Ascending aorta (tissue), 2 donors: ENCODE results near the gene KIAA1549. TPM values are rescaled to one million over a fixed set of nuclear protein-coding genes. Genes with fewer than 3 reads are reported as not detected.

ENCODE experiments used
- DNase-seq, 2 donors: peaks; one replicate each; pipeline ENCODE4 v3.0.0-alpha.2; 2019; ENCODE audit warnings: low spot score in 2 of 2
- H3K27ac ChIP-seq, 2 donors: fragments of 200-600 bp; sonication (generic); one replicate each; pipeline ENCODE4 v1.5.1; 2016 to 2017; ENCODE audit warnings: mild to moderate bottlenecking in 1 of 2
- H3K27me3 ChIP-seq: fragments of 200-600 bp; sonication (generic); one replicate; pipeline ENCODE4 v1.5.1; 2017
- H3K36me3 ChIP-seq, 2 donors: fragments of 200-600 bp; sonication (generic); one replicate each; pipeline ENCODE4 v1.5.1; 2016
- H3K4me1 ChIP-seq, 2 donors: fragments of 200-600 bp; sonication (generic); one replicate each; pipeline ENCODE4 v1.5.1; 2016 to 2017; ENCODE audit warnings: mild to moderate bottlenecking in 1 of 2
- H3K4me3 ChIP-seq, 2 donors: fragments of 200-600 bp; sonication (generic); one replicate each; pipeline ENCODE4 v1.5.1; 2016 to 2017; ENCODE audit warnings: mild to moderate bottlenecking in 1 of 2
- H3K9me3 ChIP-seq, 2 donors: fragments of 200-600 bp; sonication (generic); one replicate each; pipeline ENCODE4 v1.5.1; 2016
- intact Hi-C: fragments of 100-400 bp; cut with DNase I; formaldehyde crosslinking; loops from one replicate; pipeline ENCODE4 v1.15.1; 2023
- total RNA-seq: library from RNA; depleted of rRNA; stranded (reverse); fragments of >200 nt; gene quantifications from one replicate; pipeline ENCODE4 v1.1.0, GENCODE V29; 2016
- TF ChIP-seq, protein P1 (sequence below), 3 experiments: fragments of 200-600 bp in 2 of 3; fragments of 450-650 bp in 1 of 3; sonication (generic) in 2 of 3; IDR thresholded peaks; one replicate each; pipeline ENCODE4 v1.5.1; 2016 to 2019; ENCODE audit warnings: antibody characterized with exemption in 3 of 3, mild to moderate bottlenecking in 1 of 3, moderate library complexity in 1 of 3

The KIAA1549 gene
- total RNA-seq, 1 donor from 2014 or later = 0.11 TPM

DNA sequence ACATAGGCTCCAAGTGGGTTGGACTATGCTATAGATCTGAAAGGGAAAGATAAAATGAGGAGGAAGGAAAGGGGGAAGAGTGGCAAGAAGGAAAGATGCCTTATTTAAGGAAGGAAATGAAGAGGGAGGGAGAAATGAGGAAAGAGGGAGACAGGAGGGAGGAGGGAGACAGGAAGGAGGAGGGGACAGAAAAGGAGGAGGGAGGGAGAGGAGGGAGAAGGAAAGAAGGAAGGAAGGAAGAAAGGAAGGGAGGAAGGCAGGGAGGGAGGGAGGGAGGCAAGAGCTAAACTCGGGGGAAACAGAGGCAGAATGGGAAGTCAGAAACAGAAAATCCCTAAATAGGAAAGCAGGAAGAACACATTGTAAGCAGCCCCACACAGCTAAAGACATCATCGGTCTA is 67.4 kb downstream of the KIAA1549 start:
- H3K27me3 ChIP-seq = no peaks in the 10 kb centered on the region
- no peaks in the 10 kb centered on the region for H3K9me3 ChIP-seq
- H3K36me3 ChIP-seq = no peaks in the 10 kb centered on the region
- TF ChIP-seq, protein P1, sequence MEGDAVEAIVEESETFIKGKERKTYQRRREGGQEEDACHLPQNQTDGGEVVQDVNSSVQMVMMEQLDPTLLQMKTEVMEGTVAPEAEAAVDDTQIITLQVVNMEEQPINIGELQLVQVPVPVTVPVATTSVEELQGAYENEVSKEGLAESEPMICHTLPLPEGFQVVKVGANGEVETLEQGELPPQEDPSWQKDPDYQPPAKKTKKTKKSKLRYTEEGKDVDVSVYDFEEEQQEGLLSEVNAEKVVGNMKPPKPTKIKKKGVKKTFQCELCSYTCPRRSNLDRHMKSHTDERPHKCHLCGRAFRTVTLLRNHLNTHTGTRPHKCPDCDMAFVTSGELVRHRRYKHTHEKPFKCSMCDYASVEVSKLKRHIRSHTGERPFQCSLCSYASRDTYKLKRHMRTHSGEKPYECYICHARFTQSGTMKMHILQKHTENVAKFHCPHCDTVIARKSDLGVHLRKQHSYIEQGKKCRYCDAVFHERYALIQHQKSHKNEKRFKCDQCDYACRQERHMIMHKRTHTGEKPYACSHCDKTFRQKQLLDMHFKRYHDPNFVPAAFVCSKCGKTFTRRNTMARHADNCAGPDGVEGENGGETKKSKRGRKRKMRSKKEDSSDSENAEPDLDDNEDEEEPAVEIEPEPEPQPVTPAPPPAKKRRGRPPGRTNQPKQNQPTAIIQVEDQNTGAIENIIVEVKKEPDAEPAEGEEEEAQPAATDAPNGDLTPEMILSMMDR (IDR thresholded peaks at IDR 0.05) = no peak
- intact Hi-C loops = no loop called here
- no peak for DNase-seq
- H3K27ac ChIP-seq = no peak overlapping the region
- no peak overlapping the region for H3K4me3 ChIP-seq
- H3K4me1 ChIP-seq = no peaks in the 10 kb centered on the region

DNA sequence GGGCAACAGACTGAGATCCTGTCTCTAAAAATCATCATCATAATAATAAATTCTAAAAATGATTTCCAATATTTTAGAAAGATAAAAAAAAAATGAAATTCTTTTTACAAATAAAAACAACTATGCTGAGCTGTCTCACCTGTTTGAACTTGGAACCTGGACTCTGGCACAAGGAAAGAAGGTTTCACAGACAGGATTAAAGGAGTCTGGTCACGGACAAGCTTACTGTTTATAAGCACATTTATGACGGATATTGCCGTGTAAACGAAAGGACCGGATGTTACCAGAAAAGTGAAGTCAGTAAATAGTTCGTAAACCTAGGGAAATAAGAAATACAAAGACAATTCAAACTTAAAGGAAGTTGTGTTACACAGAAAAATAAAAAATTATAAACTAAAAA is 70.2 kb downstream of the KIAA1549 start:
- intact Hi-C loops = no loop called here
- no peaks in the 10 kb centered on the region for H3K9me3 ChIP-seq
- no peak overlapping the region for H3K4me3 ChIP-seq
- no peak overlapping the region for H3K27ac ChIP-seq
- H3K36me3 ChIP-seq = no peaks in the 10 kb centered on the region
- no peaks in the 10 kb centered on the region for H3K4me1 ChIP-seq
- DNase-seq = no peak
- H3K27me3 ChIP-seq = no peaks in the 10 kb centered on the region
- TF ChIP-seq, protein P1 (IDR thresholded peaks at IDR 0.05) = no peak

DNA sequence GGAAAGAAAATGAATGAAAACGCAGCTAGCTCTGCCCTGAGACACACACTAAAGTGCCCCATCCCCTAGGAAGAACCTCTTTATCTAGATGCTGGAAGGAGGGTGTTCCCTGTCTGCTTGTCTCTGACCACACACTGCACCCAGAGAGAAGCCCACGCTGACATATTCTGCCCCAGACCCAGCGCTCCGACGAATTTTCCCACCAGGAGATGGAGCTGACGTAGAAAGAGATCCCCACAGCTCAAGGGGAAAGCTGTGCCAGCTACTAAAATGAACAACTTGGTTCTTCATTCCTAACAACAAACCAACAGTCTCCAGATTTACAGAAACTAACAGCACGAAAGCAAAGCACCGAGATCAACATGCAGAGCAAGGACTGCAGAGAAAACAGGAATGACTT is 73.3 kb downstream of the KIAA1549 start:
- Histone ChIP-seq H3K36me3 (no peaks in the 10 kb centered on the region), H3K9me3 (no peaks in the 10 kb centered on the region), H3K4me1 (no peaks in the 10 kb centered on the region), H3K27me3 (no peaks in the 10 kb centered on the region), H3K27ac (no peak overlapping the region), H3K4me3 (no peak overlapping the region)
- TF ChIP-seq, protein P1 (IDR thresholded peaks at IDR 0.05) = no peak
- DNase-seq = no peak
- intact Hi-C loops = no loop called here

DNA sequence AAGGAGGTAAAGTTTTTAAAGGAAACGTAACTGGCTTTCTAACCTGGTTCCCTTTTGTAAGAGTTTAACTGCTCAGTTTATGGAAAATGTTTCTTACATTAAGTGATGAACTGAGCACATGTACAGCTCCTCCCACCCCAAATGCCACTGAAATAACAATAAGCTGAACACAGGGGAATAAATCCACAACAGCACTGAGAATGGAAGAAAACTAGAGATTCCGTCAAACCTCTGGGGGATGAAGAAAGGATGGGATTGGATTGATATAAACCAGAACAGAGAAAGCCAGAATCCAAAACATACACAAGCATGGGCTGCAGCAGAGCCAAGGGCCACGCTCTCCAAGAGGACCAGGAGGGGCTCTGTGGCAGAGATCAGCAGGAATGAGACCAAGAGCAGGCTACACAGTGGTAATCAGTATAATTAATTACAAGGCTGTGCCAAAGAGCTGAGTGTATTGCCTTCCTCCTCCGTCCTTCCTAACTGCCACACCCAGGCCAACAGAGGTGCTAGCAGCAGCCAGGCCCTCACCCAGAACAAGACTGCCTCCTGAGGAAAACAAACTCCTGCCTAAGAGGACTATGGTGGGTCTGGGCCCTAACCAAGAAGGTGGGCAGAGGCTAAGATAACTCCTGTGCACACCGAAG is 73.9 kb downstream of the KIAA1549 start:
- no peak overlapping the region for H3K27ac ChIP-seq
- H3K36me3 ChIP-seq = no peaks in the 10 kb centered on the region
- H3K4me1 ChIP-seq = no peaks in the 10 kb centered on the region
- no peak overlapping the region for H3K4me3 ChIP-seq
- H3K9me3 ChIP-seq = no peaks in the 10 kb centered on the region
- TF ChIP-seq, protein P1 (IDR thresholded peaks at IDR 0.05) = no peak
- DNase-seq = no peak
- intact Hi-C loops = no loop called here
- no peaks in the 10 kb centered on the region for H3K27me3 ChIP-seq

DNA sequence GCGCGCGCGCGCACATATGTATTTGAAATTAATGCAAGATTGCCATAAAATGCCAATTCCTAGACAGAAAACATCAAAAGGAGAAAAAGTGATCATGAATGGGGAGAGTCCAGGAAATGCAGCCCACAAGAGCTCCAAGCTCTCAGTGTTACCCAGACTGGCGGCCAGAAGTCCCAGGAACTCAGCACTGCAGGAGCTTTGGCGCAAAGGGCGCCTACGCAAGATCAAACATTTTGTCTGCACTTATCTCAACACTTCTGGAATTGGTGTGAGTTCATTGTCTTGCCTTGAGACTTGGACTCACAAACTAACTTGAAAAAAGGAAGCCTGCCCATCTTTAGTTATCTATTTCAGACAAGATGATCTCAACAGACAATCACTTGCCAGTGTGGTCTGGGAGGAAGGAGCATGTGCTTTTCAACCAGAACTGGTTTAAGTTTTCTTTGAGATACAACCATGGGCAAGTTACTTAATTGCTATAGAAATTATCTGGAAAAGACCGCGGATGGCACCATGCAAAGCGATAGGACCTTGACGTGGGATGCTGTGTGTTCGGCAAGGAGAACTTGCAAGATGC is 77.2 kb downstream of the KIAA1549 start:
- TF ChIP-seq, protein P1 (IDR thresholded peaks at IDR 0.05) = no peak
- Histone ChIP-seq H3K36me3 (no peaks in the 10 kb centered on the region), H3K27ac (no peak overlapping the region), H3K9me3 (no peaks in the 10 kb centered on the region), H3K4me3 (no peak overlapping the region), H3K4me1 (no peaks in the 10 kb centered on the region), H3K27me3 (no peaks in the 10 kb centered on the region)
- no peak for DNase-seq
- intact Hi-C loops = no loop called here
